Fibroblast of villous mesenchyme (primary cell): ENCODE data around the gene SLC2A1. TPM values are rescaled to one million over a fixed set of nuclear protein-coding genes. Genes with fewer than 3 reads are reported as not detected.

Source experiments
- DNase-seq: peaks from one replicate; pipeline ENCODE4 v3.0.0-alpha.2; 2010; ENCODE audit warnings: low read depth
- H3K4me3 ChIP-seq: 2 replicates; pipeline ENCODE4 v1.5.1; 2011; ENCODE audit warnings: low read depth, mild to moderate bottlenecking, low read length
- CTCF ChIP-seq: IDR thresholded peaks from 2 replicates; pipeline ENCODE4 v1.5.1; 2012; ENCODE audit warnings: low read depth, mild to moderate bottlenecking, low read length; ENCODE audit not compliant: insufficient read depth
- total RNA-seq: library from RNA; depleted of rRNA; stranded (reverse); fragments of >200 nt; gene quantifications from 2 replicates; pipeline ENCODE4 v1.2.3, GENCODE V29; 2012

SLC2A1 gene
- total RNA-seq, 1 donor: 118 TPM

GRCh38 chr1:42965378-42965777, 6.7 kb upstream of the SLC2A1 start:
- TF ChIP-seq CTCF: no peak

GRCh38 chr1:42964044-42964812, 5.6 kb upstream of the SLC2A1 start:
- no peak overlapping the region for H3K4me3 ChIP-seq
- no peak for TF ChIP-seq CTCF
- no peak for DNase-seq

More at GRCh38 chr1:42965378-42965777, 6.7 kb upstream of the SLC2A1 start:
- H3K4me3 ChIP-seq: no peak overlapping the region
- no peak for DNase-seq

GRCh38 chr1:42963378-42964043, 4.8 kb upstream of the SLC2A1 start:
- DNase-seq: peak; percentile 83
- no peak for TF ChIP-seq CTCF

GRCh38 chr1:42962641-42963377, 4.1 kb upstream of the SLC2A1 start:
- no peak for TF ChIP-seq CTCF
- H3K4me3 ChIP-seq: no peak overlapping the region
- DNase-seq: peak; percentile 62

More at GRCh38 chr1:42963378-42964043, 4.8 kb upstream of the SLC2A1 start:
- H3K4me3 ChIP-seq: no peak overlapping the region

GRCh38 chr1:42961312-42962091, 2.8 kb upstream of the SLC2A1 start:
- TF ChIP-seq CTCF: no peak
- no peak overlapping the region for H3K4me3 ChIP-seq
- peak; percentile 86 for DNase-seq

- H3K4me3 ChIP-seq: no peak overlapping the region
- no peak for TF ChIP-seq CTCF
- no peak for DNase-seq
Observed at GRCh38 chr1:42960566-42961311, 2.1 kb upstream of the SLC2A1 start.
